Stimulated activated effector memory CD8-positive, alpha-beta T cell treated with anti-CD3 and anti-CD28 coated beads, Interleukin-12 subunit alpha, Interleukin-12 subunit beta, amount 100 ng/mL, for 72 hours (primary cell): ENCODE measurements around the gene YPEL4.

Source experiments
- ATAC-seq: fragments of 150-1000 bp; cut with Tn5 transposase; 2 replicates; pipeline ENCODE4 v1.10.0; 2021
- DNase-seq, 2 donors: peaks; one replicate each; pipeline ENCODE4 v3.0.0; 2021 to 2022; ENCODE audit warnings: low spot score in 2 of 2
- H3K27ac Mint-ChIP-seq: one replicate; pipeline ENCODE4 v1.8.0; 2022; ENCODE audit warnings: mild to moderate bottlenecking, mixed read lengths
- H3K36me3 Mint-ChIP-seq: one replicate; pipeline ENCODE4 v1.8.0; 2022; ENCODE audit warnings: mild to moderate bottlenecking, mixed read lengths
- H3K4me1 Mint-ChIP-seq: one replicate; pipeline ENCODE4 v1.8.0; 2022; ENCODE audit warnings: mixed read lengths
- H3K4me3 Mint-ChIP-seq: one replicate; pipeline ENCODE4 v1.8.0; 2022; ENCODE audit warnings: mild to moderate bottlenecking, mixed read lengths
- H3K9me3 Mint-ChIP-seq: one replicate; pipeline ENCODE4 v1.8.0; 2022; ENCODE audit warnings: mixed read lengths

Gene YPEL4

GRCh38 chr11:57597461-57597915 lies 52.2 kb downstream of the YPEL4 start, which contains the start of gene SERPING1:
Gene SERPING1 (plus strand): TSS chr11:57597685. CDS start chr11:57598271, 586 bp downstream.
- no peak for ATAC-seq
- no peak for DNase-seq
- Mint-ChIP-seq H3K27ac (no peak within 1 kb of the TSS), H3K9me3 (no peaks in the 10 kb centered on the region), H3K4me3 (no peak within 1 kb of the TSS), H3K36me3 (no peaks in the 10 kb centered on the region), H3K4me1 (no peaks in the 10 kb centered on the region)

GRCh38 chr11:57596266-57596885 lies 53.3 kb downstream of the YPEL4 start:
- no peak for DNase-seq
- Mint-ChIP-seq H3K36me3 (no peaks in the 10 kb centered on the region), H3K9me3 (no peaks in the 10 kb centered on the region), H3K27ac (no peak overlapping the region), H3K4me1 (no peaks in the 10 kb centered on the region), H3K4me3 (no peak overlapping the region)
- ATAC-seq: no peak
